HG03460 (cell line): Measurements from ENCODE around the gene MAGI3.
"Not testable (repeated sequence)": the region's sequence is repeated elsewhere in the genome, so short reads cannot be mapped to it uniquely, and the experiment has no call there.

Source experiments
- ATAC-seq: cut with Tn5 transposase; IDR thresholded peaks from one replicate; pipeline ENCODE4 v1.9.1; 2021; ENCODE audit not compliant: unreplicated experiment

MAGI3 gene

GRCh38 chr1:113683384-113684152 lies 293.3 kb downstream of the MAGI3 start:
- ATAC-seq, result no peak

- ATAC-seq, result no peak
Observed at GRCh38 chr1:113684153-113684541, 293.8 kb downstream of the MAGI3 start.

- ATAC-seq, result no peak
Observed at GRCh38 chr1:113686891-113687618, 296.7 kb downstream of the MAGI3 start.

- ATAC-seq, result no peak
Observed at GRCh38 chr1:113691184-113691583, 300.9 kb downstream of the MAGI3 start.

- ATAC-seq, result no peak
Observed at GRCh38 chr1:113692342-113692741, 302.0 kb downstream of the MAGI3 start.

- ATAC-seq, result no peak
Observed at GRCh38 chr1:113692824-113693431, 302.6 kb downstream of the MAGI3 start.

- no peak for ATAC-seq
Observed at GRCh38 chr1:113694910-113695309, 304.6 kb downstream of the MAGI3 start.

- ATAC-seq, result no peak
Observed at GRCh38 chr1:113701429-113701828, 311.1 kb downstream of the MAGI3 start.

GRCh38 chr1:113714606-113715269 lies 324.4 kb downstream of the MAGI3 start:
- no peak for ATAC-seq

- ATAC-seq, result not testable (repeated sequence)
Observed at GRCh38 chr1:113717506-113717905, 327.2 kb downstream of the MAGI3 start.

- not testable (repeated sequence) for ATAC-seq
Observed at GRCh38 chr1:113718621-113719020, 328.3 kb downstream of the MAGI3 start.

- no peak for ATAC-seq
Observed at GRCh38 chr1:113721010-113721409, 330.7 kb downstream of the MAGI3 start.

GRCh38 chr1:113732802-113733201 lies 342.5 kb downstream of the MAGI3 start:
- ATAC-seq, result no peak

GRCh38 chr1:113734357-113735055 lies 344.2 kb downstream of the MAGI3 start:
- ATAC-seq, result no peak
